Body of pancreas (tissue), 4 donors: Measurements from ENCODE around the gene PMPCA. TPM values are rescaled to one million over a fixed set of nuclear protein-coding genes. Genes with fewer than 3 reads are reported as not detected.
A peak's percentile ranks its signal among the peaks of the same experiment; 100 is the strongest.

ENCODE experiments used
- ATAC-seq: fragments of 150-250 bp; one replicate; pipeline ENCODE4 v1.9.1; 2016
- DNase-seq, 4 donors: peaks; one replicate each; pipeline ENCODE4 v3.0.0-alpha.2; 2019
- H3K27ac ChIP-seq, 4 donors: fragments of 200-600 bp; sonication (generic); 1 replicate in 3 of 4; 2 replicates in 1 of 4; pipeline versions ENCODE4 v1.5.1 to v1.6.1; 2016 to 2019; ENCODE audit warnings: mild to moderate bottlenecking in 1 of 4, mixed read lengths in 1 of 4, moderate library complexity in 1 of 4
- H3K27me3 ChIP-seq, 2 donors: fragments of 200-600 bp; sonication (generic); one replicate each; pipeline ENCODE4 v1.6.0; 2016; ENCODE audit warnings: mild to moderate bottlenecking in 1 of 2
- H3K36me3 ChIP-seq, 2 donors: fragments of 200-600 bp; sonication (generic); replicated peaks in 1 of 2; 2 replicates each; pipeline ENCODE4 v1.5.1; 2016; ENCODE audit warnings: low read depth in 2 of 2; ENCODE audit not compliant: insufficient read depth in 1 of 2
- H3K4me1 ChIP-seq: fragments of 200-600 bp; sonication (generic); one replicate; pipeline ENCODE4 v1.6.0; 2016
- H3K4me3 ChIP-seq, 2 donors: fragments of 200-600 bp; sonication (generic); 1 replicate in 1 of 2; 2 replicates in 1 of 2; pipeline ENCODE4 v1.5.1; 2016 to 2019
- H3K9me3 ChIP-seq, 3 donors: fragments of 200-600 bp; sonication (generic); 1 replicate in 2 of 3; 2 replicates in 1 of 3; pipeline ENCODE4 v1.5.1; 2016
- CTCF ChIP-seq, 7 experiments: fragments of 450-650 bp in 4 of 7; fragments of 200-600 bp in 3 of 7; sonication (generic) in 3 of 7; IDR thresholded peaks; one replicate each; pipeline ENCODE4 v1.5.1; 2016 to 2019; ENCODE audit warnings: antibody characterized with exemption in 7 of 7
- POLR2A ChIP-seq, 3 donors: fragments of 450-650 bp; IDR thresholded peaks; one replicate each; pipeline ENCODE4 v1.6.1; 2016; ENCODE audit warnings: antibody characterized with exemption in 3 of 3, mild to moderate bottlenecking in 2 of 3
- WGBS, 2 donors: methylation state at CpG; one replicate each; pipeline ENCODE4 v1.1.5; 2017; 5-methylcytosine and 5-hydroxymethylcytosine counted together
- intact Hi-C: fragments of 100-400 bp; cut with DNase I; formaldehyde crosslinking; loops from one replicate; pipeline ENCODE4 v1.15.1; 2023
- total RNA-seq, 2 donors: library from RNA; depleted of rRNA; stranded (reverse); fragments of >200 nt; gene quantifications; one replicate each; pipeline ENCODE4 v1.1.0, GENCODE V29; 2016

PMPCA gene
- total RNA-seq, 2 donors from 2014 or later: 23.6 to 25.1 TPM

- H3K4me3 ChIP-seq: peak within 1 kb of the TSS; percentile 88 to 96
- peak within 1 kb of the TSS in 3 of 4 donors; percentile 55 to 72 (median 62) for H3K27ac ChIP-seq
- DNase-seq (peak; percentile 70 to 81 (median 74)), ATAC-seq (peak; percentile 95)
- 5 to 7% methylated on average over 17 to 49 of the region's 90 CpGs for WGBS, 2 donors
- intact Hi-C loops: no loop called here
- H3K27me3 ChIP-seq: no peaks in the 10 kb centered on the region
- H3K36me3 ChIP-seq: peaks cover 0 to 17% of the 10 kb centered on the region in 2 donors
- H3K4me1 ChIP-seq: peaks cover 32% of the 10 kb centered on the region
- H3K9me3 ChIP-seq: no peaks in the 10 kb centered on the region
- TF ChIP-seq POLR2A (IDR thresholded peaks at IDR 0.05) (peak; percentile 16 to 51 (median 47)), CTCF (IDR thresholded peaks at IDR 0.05) (peak; percentile 41 to 92 (median 75))
Observed at GRCh38 chr9:136439481-136440408, 29.3 kb downstream of the PMPCA start, which contains the start of gene INPP5E. TSS of gene INPP5E (minus strand) at chr9:136439845. CDS start at chr9:136439419, 426 bp downstream.

GRCh38 chr9:136441191-136441680 lies 30.8 kb downstream of the PMPCA start:
- intact Hi-C loops: no loop called here
- no peaks in the 10 kb centered on the region for H3K9me3 ChIP-seq
- peaks cover 31% of the 10 kb centered on the region for H3K4me1 ChIP-seq
- H3K27me3 ChIP-seq: no peaks in the 10 kb centered on the region
- H3K27ac ChIP-seq: no peak overlapping the region
- peaks cover 0 to 27% of the 10 kb centered on the region in 2 donors for H3K36me3 ChIP-seq
- DNase-seq (no peak), ATAC-seq (no peak)
- TF ChIP-seq CTCF (IDR thresholded peaks at IDR 0.05) (no peak), POLR2A (IDR thresholded peaks at IDR 0.05) (no peak)
- WGBS, 2 donors: 92 to 96% methylated on average over 7 to 15 of the region's 15 CpGs
- no peak overlapping the region for H3K4me3 ChIP-seq

- no peaks in the 10 kb centered on the region for H3K27me3 ChIP-seq
- no peak for DNase-seq
- no peak for ATAC-seq
- TF ChIP-seq POLR2A (IDR thresholded peaks at IDR 0.05) (no peak), CTCF (IDR thresholded peaks at IDR 0.05) (no peak)
- intact Hi-C loops: no loop called here
- H3K4me3 ChIP-seq: no peak overlapping the region
- peaks cover 26% of the 10 kb centered on the region for H3K4me1 ChIP-seq
- peaks cover 1 to 30% of the 10 kb centered on the region in 2 donors for H3K36me3 ChIP-seq
- H3K9me3 ChIP-seq: no peaks in the 10 kb centered on the region
- no peak overlapping the region for H3K27ac ChIP-seq
- WGBS, 2 donors: 71 to 88% methylated on average over 8 to 17 of the region's 17 CpGs
Observed at GRCh38 chr9:136441681-136442245, 31.3 kb downstream of the PMPCA start.

- intact Hi-C loops: no loop called here
- DNase-seq (no peak), ATAC-seq (no peak)
- Histone ChIP-seq H3K9me3 (no peaks in the 10 kb centered on the region), H3K4me3 (no peak overlapping the region), H3K4me1 (peaks cover 21% of the 10 kb centered on the region), H3K36me3 (peaks cover 6 to 35% of the 10 kb centered on the region in 2 donors), H3K27me3 (no peaks in the 10 kb centered on the region), H3K27ac (no peak overlapping the region)
- 79 to 89% methylated on average over 4 to 5 of the region's 5 CpGs for WGBS, 2 donors
- no peak for TF ChIP-seq CTCF (IDR thresholded peaks at IDR 0.05)
- TF ChIP-seq POLR2A (IDR thresholded peaks at IDR 0.05): no peak
Observed at GRCh38 chr9:136442265-136442664, 31.8 kb downstream of the PMPCA start.
